OCI-LY1 (cell line): Measurements from ENCODE around the gene ARHGEF12.

Experiments
- EZH2 ChIP-seq: fragments of 200-600 bp; sonication (generic), shearing (Covaris generic); IDR thresholded peaks from 2 replicates; pipeline ENCODE4 v1.8.0; 2017; ENCODE audit warnings: borderline replicate concordance, mixed run types, mild to moderate bottlenecking, antibody characterized with exemption, low read length, moderate library complexity, mixed read lengths
- TF ChIP-seq, protein P1 (sequence below): fragments of 200-600 bp; sonication (generic), shearing (Covaris generic); IDR thresholded peaks from 2 replicates; pipeline ENCODE4 v1.5.1; 2017; ENCODE audit warnings: mild to moderate bottlenecking, antibody characterized with exemption, low read length, moderate library complexity, mixed read lengths

DNA sequence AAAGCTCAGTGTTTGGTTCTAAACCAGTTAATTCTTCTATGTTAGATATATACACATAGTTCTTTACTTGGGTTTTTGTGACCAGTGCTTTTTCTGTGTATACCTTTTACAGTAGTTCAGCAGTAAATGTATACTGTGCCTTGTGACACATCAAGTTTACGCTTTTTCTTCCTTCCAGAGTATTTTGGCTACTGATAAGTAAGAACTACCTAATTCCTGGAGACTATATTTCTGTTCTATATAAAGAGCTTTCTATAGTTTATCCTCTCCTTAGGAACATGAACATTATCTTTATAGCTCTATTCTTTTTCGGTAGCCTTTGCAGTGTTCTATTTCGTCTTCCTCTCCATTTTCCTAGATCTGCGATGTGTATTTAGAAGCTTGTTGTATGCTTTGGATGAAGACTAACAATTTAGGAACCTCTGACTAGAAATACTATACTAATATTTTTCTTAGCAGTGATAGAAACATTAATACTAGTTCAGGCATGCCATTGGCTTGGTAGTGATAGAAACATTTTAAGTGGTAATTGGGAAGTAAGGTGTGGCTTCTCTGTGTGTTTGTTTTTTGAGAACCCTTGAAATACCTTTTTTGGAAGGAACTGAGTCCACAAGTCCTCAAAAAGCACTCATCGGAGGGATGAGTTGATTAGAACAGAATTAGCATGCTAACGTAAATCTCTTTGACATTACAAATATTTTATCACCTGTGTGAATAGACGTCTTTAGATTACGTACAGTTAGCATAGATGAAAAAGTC is 74.6 kb downstream of the ARHGEF12 start:
- TF ChIP-seq, protein P1, sequence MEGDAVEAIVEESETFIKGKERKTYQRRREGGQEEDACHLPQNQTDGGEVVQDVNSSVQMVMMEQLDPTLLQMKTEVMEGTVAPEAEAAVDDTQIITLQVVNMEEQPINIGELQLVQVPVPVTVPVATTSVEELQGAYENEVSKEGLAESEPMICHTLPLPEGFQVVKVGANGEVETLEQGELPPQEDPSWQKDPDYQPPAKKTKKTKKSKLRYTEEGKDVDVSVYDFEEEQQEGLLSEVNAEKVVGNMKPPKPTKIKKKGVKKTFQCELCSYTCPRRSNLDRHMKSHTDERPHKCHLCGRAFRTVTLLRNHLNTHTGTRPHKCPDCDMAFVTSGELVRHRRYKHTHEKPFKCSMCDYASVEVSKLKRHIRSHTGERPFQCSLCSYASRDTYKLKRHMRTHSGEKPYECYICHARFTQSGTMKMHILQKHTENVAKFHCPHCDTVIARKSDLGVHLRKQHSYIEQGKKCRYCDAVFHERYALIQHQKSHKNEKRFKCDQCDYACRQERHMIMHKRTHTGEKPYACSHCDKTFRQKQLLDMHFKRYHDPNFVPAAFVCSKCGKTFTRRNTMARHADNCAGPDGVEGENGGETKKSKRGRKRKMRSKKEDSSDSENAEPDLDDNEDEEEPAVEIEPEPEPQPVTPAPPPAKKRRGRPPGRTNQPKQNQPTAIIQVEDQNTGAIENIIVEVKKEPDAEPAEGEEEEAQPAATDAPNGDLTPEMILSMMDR = no peak
- TF ChIP-seq EZH2 = no peak
